Fibroblast of peridontal ligament (primary cell): ENCODE measurements around the gene LINC00632.
A peak's percentile ranks its signal among the peaks of the same experiment; 100 is the strongest.

ENCODE experiments used
- DNase-seq: peaks from one replicate; pipeline ENCODE4 v3.0.0-alpha.2; 2010; ENCODE audit errors: extremely low read depth

The LINC00632 gene

DNA sequence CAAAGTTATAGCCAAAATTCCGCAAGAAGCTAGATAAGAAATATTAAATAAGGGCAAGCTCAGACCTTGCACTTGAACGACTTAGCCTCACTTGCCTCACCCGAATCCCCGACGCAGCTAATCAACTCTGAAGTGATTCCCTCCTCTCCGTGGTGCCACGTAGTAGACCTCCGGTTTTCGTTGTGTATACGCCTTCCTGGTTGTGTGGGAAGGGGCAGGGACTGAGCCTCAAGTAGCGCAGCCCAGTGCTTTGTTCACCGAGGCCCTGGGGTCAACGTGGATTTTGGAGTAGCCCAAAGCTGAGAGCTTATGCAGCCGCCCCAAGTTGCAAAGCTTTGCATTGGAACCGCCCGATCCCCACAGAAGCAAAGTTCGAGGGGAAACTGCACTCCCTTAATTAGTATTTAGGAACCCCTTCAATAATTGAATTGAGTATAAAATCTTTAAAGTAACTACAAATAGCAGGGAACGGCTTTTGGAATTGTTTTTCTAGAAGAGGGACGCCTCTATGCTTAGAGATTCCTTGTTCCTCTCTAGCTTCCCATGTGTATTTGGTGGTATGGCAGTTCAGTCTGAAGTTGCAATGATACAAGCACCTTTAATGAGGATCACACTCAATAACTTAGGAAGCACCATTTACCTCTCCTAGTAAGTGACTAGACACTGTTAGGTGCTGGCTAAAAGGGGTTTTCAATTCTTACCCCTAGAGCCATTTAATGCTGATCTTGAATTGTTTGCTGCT is 55.7 kb downstream of the LINC00632 start:
- DNase-seq = peak; percentile 57

DNA sequence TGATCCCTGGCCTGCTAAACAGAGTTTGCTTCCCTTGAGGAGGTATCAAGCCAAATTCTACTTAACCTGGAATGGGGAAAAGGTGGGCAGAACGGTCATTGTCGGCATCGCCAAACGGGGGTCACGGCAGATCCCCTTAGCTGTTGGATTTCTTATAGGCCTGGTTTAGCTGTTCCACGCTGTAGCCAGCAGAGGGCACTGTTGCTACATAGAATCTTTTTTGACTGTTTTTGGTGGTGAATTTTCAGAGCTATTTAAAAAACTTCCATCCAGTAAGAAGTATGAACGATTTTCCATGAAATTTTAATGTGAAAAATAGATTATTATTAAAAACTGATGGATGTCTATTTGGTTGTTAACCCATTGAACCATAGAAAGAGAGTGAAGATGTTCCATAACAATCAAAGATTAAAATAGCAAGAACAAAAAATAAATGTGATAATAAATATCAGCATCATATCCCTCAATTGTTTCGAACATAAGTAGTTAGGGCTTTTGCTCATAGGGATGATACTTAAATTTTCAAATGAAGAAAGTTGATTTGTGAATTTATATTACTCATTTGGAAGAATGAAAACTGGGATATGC is 56.6 kb downstream of the LINC00632 start:
- DNase-seq = peak; percentile 83

DNA sequence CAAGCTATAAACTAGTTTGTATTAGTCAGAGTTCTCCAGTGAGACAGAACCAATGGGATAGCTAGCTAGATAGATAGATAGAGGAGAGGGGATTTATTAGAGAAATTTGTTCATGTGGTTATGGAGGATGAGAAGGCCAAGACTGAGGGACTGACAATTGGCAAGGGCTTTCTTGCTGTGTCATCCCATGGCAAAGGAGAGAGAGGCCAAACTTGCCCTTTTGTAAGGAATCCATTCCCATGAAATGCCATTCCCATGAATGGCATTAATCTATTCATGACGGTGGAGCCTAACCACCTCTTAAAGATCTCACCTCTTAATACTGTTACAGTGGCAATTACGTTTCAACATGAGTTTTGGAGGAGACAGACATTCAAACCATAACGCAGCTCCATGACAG is 58.1 kb downstream of the LINC00632 start:
- DNase-seq = peak; percentile 17

DNA sequence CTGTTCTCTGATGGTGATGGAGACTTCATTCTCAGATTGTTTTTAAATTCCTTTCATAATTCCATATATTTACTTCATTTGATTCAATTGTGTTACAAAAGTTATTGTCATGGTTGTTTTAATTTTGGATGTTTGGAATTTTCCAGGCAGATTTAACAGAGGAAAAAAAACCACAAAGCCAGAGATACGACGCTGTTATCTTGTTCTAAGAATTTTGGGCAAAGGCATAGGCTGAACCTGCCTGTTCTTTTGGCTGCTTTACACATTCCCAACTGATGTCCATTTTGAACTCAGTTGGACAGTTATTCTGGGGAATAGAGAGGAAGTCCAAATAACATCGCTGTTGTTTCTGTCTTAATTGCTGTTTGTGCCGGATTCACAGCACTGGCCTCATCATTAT is 65.7 kb downstream of the LINC00632 start:
- DNase-seq = no peak

DNA sequence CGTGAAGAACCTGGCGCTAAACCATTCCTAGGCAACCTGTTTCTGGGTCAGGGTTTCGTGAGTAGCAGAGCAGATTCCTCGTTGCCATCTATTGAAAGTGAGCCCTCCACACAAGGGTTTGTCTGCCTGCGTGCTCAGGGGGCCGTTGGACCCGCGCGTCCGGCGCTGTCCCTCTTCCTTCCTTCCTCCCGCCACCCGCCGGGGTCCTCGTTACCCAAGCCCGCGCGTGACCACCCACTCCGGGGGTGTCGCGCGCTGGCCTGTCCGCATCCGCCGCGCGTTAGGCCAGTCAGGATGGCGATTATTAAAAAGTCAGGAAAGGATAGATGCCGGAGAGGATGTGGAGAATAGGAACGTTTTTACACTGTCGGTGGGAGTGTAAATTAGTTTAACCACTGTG is 66.8 kb downstream of the LINC00632 start:
- DNase-seq = no peak

DNA sequence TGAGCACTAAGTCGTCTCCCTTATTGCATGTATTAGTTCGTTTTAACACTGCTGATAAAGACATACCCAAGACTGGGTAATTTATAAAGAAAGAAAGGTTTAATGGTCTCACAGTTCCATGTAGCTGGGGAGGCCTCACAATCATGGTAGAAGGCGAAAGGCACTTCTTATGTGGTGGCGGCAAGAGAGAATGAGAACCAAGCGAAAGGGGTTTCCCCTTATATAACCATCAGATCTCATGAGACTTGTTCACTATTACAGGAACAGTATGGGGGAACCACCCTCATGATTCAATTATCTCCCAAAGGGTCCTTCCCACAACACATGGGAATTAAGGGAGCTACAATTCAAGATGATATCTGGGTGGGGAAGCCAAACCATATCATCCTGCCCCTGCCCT is 85.1 kb downstream of the LINC00632 start:
- no peak for DNase-seq

DNA sequence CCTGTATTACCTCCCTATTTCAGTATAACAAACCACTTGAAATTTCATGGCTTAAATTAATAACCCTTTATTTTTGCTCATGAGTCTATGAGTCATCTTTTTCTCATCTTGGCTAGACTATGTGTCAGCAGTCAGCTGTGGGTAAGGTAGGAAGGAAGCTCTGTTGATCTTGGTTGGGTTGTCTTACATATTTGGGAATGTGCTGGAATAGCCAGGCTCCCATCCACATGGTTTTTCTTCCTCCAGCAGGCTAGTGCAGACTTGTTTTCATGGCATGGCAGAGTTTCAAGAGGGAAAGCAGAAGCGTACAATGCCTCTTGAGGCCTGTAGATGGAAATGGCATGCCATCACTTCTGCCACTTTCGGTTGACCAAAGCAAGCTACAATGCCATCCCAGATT is 89.7 kb downstream of the LINC00632 start:
- no peak for DNase-seq

DNA sequence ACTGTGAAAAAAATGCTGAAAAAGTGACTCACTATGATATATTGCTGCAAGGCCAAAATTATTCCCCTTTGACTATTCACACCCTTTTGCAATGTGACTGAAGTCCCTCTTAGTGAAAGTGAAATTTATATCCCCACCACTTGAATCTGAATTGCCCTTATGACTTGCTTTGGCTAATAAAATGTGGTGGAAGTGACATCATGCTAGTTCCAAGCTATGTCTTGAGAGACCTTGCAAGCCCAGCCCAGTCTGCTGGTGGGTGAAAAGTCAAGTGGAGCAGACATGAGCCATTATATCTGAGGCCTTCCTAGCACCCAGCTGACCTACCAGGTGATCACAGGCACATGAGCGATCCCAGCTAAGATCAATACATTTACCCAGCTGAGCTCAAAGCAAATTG is 94.7 kb downstream of the LINC00632 start:
- DNase-seq = no peak

DNA sequence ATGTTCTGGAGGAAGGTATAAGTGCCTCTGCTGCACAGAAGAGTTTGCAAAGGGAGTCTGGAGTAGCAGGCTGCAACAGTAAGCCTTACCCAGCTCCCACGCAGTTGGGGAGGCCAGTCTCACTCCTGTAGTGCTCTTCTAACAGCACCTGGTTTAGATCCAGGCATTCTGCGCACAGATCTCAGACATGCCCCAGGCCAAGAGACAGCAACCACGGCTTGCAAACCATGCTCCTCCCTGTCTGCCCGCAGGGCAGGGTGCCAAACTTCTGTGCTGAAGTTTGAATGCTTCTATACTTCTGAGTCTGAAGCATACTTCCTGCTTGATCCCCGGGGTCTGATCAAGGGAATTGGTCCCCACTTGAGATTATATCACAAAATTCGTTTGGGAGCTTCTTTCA is 106.3 kb downstream of the LINC00632 start:
- peak; percentile 15 for DNase-seq

DNA sequence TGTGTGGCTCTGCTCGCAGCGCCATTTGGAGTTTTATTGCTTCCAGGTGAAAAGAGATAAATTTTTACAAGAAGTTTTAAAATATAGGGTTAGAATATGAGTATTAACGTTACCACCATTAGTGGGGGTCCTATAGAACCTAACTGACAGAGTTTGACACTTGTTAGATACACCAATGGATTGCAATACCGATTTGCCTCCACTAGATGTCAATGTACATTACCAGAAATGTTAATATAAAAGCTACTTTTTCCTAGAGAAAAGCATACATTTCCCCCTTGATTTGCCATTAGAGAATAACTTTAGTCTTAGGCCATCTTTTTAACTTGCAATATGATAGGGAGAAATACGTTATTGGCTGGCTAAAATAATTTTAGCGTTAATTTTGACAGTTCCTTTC is 108.4 kb downstream of the LINC00632 start:
- peak; percentile 40 for DNase-seq

DNA sequence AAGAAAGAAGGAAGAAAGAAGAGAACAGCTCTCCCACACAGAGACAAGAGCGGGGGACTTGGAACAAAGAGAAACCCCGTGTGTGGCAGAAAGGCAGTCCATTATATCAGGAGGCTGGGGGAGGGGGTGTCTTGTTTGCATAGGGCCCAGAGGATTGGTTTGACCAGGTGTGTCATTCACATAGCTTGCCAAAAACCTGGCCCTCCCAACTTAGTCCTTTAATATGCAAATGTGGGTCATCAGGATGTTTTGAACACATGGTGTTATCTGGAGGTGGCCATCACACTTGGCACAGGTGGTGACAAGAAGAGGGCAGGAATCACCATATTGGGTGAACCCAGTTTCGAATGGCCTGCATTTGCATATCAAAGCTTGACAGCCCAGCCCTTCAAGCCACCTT is 111.7 kb downstream of the LINC00632 start:
- DNase-seq = no peak

DNA sequence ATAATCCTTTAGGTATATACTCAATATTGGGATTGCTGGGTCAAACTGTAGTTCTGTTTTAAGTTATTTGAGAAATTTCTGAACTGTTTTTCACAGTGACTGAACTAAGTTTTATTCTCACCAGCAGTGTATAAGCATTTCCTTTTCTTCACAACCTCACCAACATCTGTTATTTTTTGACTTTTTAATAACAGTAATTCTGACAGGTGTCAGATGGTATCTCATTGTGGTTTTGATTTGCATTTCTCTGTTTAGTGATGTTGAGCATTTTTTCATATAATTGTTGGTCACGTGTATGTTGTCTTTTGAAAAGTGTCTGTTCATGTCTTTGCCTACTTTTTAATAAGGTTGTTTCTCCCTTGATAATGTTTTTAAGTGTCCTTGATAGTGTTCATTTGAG is 112.6 kb downstream of the LINC00632 start:
- DNase-seq = no peak

DNA sequence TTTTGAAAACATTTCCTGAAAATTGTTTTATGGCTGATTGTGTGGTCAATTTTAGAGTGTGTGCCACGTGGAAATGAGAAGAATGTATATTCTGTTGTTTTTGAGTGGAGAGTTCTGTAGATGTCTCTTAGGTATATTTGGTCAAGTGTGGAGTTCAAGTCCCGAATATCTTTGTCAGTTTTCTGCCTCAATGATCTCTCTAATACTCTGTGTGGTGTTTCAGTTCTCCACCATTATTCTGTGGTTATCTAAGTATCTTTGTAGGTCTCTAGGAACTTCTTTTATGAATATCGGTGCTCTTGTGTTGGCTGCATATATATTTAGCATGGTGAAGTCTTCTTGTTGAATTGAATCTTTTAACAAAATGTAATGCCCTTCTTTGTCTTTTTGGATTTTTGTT is 113.3 kb downstream of the LINC00632 start:
- no peak for DNase-seq

DNA sequence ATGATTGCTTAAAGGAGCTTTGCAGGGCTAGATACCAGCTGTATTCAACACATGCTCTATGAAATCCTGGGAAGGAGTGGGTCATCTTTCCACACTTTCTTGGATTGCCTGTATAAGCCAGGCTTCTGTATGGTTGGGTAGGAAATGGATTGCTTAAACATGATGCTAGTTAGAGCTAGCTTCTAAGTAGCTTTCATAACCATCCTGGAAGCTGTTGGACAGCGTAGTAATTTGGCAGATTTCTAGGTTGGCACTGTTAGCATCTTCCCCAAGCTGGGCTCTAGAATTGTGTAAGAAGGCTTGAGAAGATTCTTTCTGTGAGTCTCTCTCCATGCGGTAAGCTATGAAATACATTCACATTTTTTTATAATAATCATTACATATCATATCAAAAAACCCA is 127.3 kb downstream of the LINC00632 start:
- no peak for DNase-seq
